Measurements from ENCODE around the gene TYRP1.

The TYRP1 gene

DNA sequence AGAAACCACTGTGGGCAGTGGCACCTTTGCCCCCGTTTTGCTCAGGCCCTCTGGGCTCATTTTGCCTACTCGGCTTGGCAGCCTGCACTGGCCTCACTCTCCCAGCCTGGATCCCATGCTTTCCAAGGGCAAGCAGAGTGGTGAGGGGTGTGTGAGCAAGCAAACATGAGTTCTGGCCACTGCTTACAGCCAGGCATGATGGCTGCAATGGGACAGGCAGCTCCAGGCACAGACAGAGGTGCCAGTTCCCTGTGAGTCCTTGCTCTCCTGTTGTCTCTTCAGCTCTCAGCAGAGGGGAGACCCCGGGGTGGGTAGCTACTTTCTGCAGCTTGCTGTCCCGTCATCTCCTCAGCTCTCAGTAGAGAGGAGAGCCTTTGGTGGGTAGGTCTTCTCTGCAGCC lies 35.2 kb upstream of the TYRP1 start:
- Histone ChIP-seq H3K27me3 (ENCODE audit: control insufficient read depth, low read length) (no peaks in the 10 kb centered on the region), H3K9me2 (replicated peaks; ENCODE audit: control insufficient read depth, low read length) (no peaks in the 10 kb centered on the region), H3K4me3 (ENCODE audit: low read length) (no peak overlapping the region), H3K4me2 (ENCODE audit: low read length) (no peak overlapping the region), H3K4me1 (ENCODE audit: control insufficient read depth, low read length) (no peaks in the 10 kb centered on the region), H3K79me2 (ENCODE audit: control insufficient read depth, low read length) (no peaks in the 10 kb centered on the region), H3K27ac (ENCODE audit: low read depth, low read length) (no peak overlapping the region), H4K20me1 (ENCODE audit: control insufficient read depth, insufficient read depth, low read depth, low read length) (no peaks in the 10 kb centered on the region), H3F3A (ENCODE audit: control insufficient read depth, insufficient read depth) (no peaks in the 10 kb centered on the region), H3K36me3 (ENCODE audit: control insufficient read depth, low read length) (no peaks in the 10 kb centered on the region), H3K9me3 (ENCODE audit: control insufficient read depth, insufficient read depth, low read length) (no peaks in the 10 kb centered on the region)
- TF ChIP-seq EZH2phosphoT487 (IDR thresholded peaks at IDR 0.05; ENCODE audit: borderline replicate concordance, low read length): no peak
- TF ChIP-seq, protein P1, sequence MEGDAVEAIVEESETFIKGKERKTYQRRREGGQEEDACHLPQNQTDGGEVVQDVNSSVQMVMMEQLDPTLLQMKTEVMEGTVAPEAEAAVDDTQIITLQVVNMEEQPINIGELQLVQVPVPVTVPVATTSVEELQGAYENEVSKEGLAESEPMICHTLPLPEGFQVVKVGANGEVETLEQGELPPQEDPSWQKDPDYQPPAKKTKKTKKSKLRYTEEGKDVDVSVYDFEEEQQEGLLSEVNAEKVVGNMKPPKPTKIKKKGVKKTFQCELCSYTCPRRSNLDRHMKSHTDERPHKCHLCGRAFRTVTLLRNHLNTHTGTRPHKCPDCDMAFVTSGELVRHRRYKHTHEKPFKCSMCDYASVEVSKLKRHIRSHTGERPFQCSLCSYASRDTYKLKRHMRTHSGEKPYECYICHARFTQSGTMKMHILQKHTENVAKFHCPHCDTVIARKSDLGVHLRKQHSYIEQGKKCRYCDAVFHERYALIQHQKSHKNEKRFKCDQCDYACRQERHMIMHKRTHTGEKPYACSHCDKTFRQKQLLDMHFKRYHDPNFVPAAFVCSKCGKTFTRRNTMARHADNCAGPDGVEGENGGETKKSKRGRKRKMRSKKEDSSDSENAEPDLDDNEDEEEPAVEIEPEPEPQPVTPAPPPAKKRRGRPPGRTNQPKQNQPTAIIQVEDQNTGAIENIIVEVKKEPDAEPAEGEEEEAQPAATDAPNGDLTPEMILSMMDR (IDR thresholded peaks at IDR 0.05; ENCODE audit: low read depth, low read length, poor library complexity, severe bottlenecking): no peak

DNA sequence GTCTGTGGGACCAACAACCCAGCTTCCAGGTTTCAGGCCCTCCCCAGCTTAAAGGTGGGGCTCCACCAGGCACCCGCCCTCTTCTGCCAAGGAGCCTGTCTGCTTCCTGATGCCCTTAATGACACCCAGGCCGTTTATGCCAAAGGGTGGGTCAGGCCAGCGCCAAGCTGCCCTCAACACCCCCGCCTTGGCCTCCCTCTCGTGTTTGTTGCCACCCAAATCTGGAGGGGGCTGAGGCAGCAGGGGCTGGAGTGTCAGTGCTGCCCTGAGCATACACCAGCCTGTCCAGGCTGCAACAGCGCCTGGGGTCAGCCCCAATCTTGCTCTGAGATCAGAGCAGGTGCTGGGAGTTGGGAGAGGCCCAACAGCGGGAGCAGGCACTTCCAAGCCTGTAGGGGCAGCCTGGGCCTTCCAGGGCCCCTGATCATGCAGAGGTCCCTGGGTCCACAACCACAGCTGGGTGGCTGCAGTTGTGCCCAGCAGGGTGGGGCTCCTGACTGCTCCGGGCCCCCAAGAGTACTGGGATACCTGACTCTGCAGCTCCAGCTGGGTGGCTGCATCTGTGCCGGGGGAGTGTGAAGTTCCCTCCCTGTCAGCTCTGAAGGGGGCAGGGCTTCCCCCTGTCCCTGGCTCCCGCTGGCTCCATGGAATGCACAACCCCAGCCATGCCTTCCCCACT lies 34.5 kb upstream of the TYRP1 start:
- Histone ChIP-seq H3F3A (ENCODE audit: control insufficient read depth, insufficient read depth) (no peaks in the 10 kb centered on the region), H3K9me2 (replicated peaks; ENCODE audit: control insufficient read depth, low read length) (no peaks in the 10 kb centered on the region), H3K4me3 (ENCODE audit: low read length) (no peak overlapping the region), H4K20me1 (ENCODE audit: control insufficient read depth, insufficient read depth, low read depth, low read length) (no peaks in the 10 kb centered on the region), H3K4me2 (ENCODE audit: low read length) (no peak overlapping the region), H3K36me3 (ENCODE audit: control insufficient read depth, low read length) (no peaks in the 10 kb centered on the region), H3K27ac (ENCODE audit: low read depth, low read length) (no peak overlapping the region), H3K27me3 (ENCODE audit: control insufficient read depth, low read length) (no peaks in the 10 kb centered on the region), H3K79me2 (ENCODE audit: control insufficient read depth, low read length) (no peaks in the 10 kb centered on the region), H3K9me3 (ENCODE audit: control insufficient read depth, insufficient read depth, low read length) (no peaks in the 10 kb centered on the region), H3K4me1 (ENCODE audit: control insufficient read depth, low read length) (no peaks in the 10 kb centered on the region)
- no peak for TF ChIP-seq EZH2phosphoT487 (IDR thresholded peaks at IDR 0.05; ENCODE audit: borderline replicate concordance, low read length)
- TF ChIP-seq, protein P1 (IDR thresholded peaks at IDR 0.05; ENCODE audit: low read depth, low read length, poor library complexity, severe bottlenecking): no peak

DNA sequence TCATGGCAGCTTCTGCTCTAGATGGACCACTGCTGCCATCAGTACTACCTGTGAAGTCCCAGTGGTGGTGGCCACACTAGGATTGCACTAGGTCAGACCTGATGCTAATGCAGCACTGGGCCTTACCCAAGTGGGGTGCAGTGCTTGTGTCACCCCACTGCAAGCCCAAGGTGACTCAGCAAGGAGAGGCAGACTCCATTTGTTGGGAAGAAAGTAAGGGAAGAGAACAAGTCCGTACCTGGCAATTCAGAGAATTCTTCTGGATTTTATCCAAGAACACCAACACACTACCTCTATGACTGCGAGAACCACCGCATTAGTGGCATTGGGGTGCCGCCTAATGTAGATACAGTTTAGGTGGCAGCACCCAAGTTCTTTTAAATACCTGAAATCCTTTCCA lies 34.0 kb upstream of the TYRP1 start:
- TF ChIP-seq EZH2phosphoT487 (IDR thresholded peaks at IDR 0.05; ENCODE audit: borderline replicate concordance, low read length): no peak
- TF ChIP-seq, protein P1 (IDR thresholded peaks at IDR 0.05; ENCODE audit: low read depth, low read length, poor library complexity, severe bottlenecking): no peak
- Histone ChIP-seq H3K4me3 (ENCODE audit: low read length) (no peak overlapping the region), H3K9me2 (replicated peaks; ENCODE audit: control insufficient read depth, low read length) (no peaks in the 10 kb centered on the region), H3K9me3 (ENCODE audit: control insufficient read depth, insufficient read depth, low read length) (no peaks in the 10 kb centered on the region), H4K20me1 (ENCODE audit: control insufficient read depth, insufficient read depth, low read depth, low read length) (no peaks in the 10 kb centered on the region), H3K27ac (ENCODE audit: low read depth, low read length) (no peak overlapping the region), H3K4me2 (ENCODE audit: low read length) (no peak overlapping the region), H3F3A (ENCODE audit: control insufficient read depth, insufficient read depth) (no peaks in the 10 kb centered on the region), H3K36me3 (ENCODE audit: control insufficient read depth, low read length) (no peaks in the 10 kb centered on the region), H3K79me2 (ENCODE audit: control insufficient read depth, low read length) (no peaks in the 10 kb centered on the region), H3K4me1 (ENCODE audit: control insufficient read depth, low read length) (no peaks in the 10 kb centered on the region), H3K27me3 (ENCODE audit: control insufficient read depth, low read length) (no peaks in the 10 kb centered on the region)
